NCI-H2081 (cell line): Measurements from ENCODE around the gene ZNF264.
"Not testable (repeated sequence)": the region's sequence is repeated elsewhere in the genome, so short reads cannot be mapped to it uniquely, and the experiment has no call there.

Experiments used
- DNase-seq, 2 experiments: peaks; one replicate each; lab custom pipeline; 2025; lab: John Stamatoyannopoulos, UW

The ZNF264 gene

DNA sequence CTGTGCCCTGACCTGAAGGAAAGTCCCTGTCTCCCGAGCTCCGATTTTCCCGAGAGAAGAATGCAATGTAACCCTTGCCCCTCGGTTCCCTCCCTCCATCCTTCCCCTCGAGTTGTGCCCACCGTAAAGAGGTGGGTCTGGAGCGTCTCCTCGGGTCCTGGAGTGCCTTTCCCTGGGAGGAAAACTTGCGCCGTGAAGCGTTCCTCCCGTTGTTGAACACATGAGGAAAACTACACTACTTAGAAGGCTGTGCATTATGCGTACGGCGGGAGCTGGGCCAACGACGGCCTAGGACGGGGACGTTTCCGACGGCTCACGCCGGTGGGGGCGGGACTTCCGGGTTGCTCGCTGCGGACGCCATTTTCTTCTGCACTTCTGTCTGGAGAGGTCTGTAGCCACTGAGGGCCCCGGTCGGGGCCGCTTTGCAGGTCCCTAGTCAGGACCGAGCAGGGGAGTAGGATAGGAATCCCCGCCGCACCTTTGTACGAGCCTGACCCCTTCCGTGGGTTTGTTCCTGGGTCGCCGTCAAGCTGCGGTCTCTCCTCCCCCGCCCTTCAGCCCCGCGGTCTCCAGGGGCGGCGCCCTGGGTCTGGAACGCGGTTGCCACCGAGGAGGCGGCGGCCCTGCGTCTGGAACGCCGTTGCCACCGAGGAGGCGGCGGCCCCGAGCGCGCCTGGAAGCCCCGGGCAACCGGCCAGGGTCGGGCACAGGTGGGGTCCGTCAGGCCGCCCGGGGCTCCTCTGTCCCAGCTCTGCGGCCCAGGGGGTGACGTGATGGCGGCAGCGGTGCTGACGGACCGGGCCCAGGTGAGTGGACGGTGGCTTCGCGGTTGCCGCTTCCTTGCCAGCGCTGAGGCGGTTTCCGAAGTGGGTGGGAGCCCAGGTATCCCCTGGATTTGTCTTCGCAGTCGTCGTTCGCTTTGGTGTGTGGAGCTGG lies at the start of gene ZNF264:
Gene ZNF264, plus strand, starts transcription at position 360 of the 936 bp plus-strand sequence. Its CDS starts 414 bp downstream, at position 774.
- DNase-seq = peak; percentile 76 to 86

DNA sequence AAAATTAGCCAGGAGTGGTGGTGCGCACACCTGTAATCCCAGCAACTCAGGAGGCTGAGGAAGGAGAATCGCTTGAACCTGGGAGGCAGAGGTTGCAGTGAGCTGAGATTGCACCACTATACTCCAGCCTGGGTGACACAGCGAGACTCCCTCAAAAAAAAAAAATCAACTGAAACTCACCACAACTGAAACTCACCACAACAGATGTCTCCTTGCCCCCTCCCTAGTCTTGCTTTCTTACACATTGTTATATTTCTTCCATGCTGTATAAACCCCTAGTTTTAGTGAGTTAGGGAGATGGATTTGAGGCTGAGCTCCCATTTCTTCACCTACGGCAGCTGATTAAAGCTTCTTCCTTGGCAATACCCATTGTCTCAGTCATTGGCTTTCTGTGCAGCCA lies 49.6 kb upstream of the ZNF264 start:
- DNase-seq = no peak

DNA sequence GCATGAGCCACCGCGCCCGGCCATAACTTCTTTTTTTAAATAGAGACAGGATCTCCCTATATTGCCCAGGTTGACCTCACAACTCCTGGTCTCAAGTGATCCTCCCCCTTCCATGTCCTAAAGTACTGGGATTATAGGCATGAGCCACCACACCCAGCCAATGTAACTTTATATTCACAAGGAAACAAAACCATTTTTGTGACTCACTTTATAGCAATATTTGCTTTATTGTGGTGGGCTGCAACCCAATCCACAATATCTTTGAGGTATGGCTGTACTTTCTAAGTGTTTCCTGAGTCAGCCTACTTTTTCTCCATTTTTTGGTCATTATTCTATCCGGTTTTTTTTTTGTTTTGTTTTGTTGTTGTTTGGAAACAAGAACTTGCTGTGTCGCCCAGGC lies 38.4 kb upstream of the ZNF264 start:
- DNase-seq = no peak

DNA sequence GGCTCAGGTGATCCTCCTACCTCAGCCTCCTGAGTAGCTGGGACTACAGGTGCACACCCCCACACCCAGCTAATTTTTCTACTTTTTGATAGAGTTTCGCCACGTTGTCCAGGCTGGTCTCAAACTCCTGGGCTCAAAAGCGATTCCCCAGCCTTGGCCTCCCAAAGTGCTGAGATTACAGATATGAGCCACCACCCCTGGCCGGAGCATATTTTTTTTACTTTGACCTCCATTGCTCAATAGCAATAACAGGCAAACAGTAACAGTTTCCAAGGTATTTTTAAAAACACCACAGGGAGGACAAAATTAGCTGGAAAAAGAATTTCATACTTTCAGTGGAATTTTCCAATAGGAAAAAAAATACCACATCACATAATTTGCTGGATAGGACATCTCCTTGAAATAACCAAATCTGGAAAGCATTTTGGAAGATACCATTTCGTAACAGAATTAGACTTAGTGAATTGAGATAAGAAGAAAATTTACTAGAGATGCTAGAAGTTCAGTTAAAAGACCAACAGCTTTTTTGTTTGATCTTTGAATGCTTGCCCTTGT lies 29.2 kb upstream of the ZNF264 start:
- no peak for DNase-seq

DNA sequence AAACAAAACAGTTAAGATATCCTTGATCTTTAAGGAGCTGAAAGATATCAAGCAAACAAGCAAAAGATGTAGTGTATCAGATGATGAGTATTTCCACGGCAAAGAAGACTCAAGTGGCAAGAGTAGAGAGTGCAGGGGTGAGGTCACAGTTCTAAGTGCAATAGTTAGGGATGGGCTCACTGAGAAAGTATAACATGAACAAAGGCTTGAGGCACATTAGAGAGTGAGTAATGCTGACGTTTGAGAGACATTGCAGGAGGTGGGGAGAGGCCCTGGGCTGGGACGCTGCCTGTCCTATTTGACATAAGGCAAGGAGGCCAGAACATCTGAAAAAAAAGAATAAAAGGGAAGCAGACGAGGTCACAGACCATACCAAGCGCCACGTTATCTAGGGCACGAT lies 25.5 kb upstream of the ZNF264 start:
- DNase-seq = no peak

DNA sequence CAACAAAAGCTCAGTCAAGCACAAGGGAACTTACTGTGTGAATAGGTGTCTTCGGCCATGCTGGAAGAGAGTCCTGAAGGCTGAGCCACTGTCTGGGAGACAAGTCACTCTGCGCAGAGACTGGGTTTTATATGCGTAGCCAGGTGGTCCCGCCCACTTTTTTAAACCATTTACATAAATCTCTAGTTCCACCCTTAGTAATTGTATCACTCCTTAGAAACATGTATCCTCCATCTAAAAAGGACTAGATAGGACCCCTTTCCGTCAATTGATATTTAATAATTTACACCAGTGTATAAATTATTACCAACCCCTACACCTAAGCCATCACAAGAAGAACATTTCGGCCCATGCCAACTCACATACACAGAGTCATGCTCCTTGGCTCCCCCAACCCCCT lies 23.9 kb upstream of the ZNF264 start, which contains the start of gene DUXA:
Gene DUXA, minus strand, starts transcription at position 101 of the 400 bp plus-strand sequence. Its CDS starts 42 bp downstream, at position 59.
- DNase-seq = no peak

DNA sequence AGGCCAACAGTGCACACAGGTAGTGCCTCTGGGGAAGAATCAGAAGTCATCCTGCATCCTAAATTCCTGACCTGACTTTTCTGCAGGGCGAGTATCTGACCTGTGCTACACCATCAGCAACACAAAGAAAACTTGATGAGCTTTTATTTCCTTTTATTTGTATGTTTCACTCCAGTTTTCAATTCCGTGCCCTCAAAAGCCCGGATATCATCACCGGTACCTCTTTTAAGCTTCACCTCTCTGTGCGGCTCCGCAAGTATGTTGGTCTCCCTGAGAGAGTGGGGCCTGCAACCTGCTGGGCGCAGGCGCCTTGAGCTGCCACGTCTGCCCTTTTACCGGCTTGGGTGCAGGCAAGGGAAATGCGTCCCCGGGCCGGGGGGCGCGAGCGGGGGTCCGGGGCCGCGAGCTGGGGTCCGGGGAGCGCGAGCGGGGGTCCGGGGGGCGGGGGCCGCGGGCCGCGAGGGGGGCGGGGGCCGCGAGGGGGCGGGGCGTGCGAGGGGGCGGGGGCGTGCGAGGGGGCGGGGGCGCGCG lies 19.7 kb upstream of the ZNF264 start:
- no peak for DNase-seq

DNA sequence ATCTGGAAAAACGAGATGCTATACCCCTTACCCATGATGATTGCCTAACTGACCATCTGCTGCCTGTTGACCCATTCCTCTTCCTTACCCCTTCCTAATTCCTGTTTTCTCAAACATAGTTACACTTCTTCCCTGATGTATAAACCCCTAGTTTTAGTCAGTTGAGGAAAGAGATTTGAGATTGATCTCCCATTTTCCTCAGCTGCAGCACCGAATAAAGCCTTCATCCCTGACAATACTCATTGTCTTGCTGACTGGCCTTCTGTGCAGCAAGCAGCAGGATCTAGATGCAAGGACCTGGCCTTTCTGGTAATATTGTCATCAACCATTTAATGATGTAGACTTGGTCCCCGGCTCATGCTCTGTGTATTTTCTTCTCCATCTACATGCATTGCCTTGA lies 999 bp upstream of the ZNF264 start:
- DNase-seq = no peak

DNA sequence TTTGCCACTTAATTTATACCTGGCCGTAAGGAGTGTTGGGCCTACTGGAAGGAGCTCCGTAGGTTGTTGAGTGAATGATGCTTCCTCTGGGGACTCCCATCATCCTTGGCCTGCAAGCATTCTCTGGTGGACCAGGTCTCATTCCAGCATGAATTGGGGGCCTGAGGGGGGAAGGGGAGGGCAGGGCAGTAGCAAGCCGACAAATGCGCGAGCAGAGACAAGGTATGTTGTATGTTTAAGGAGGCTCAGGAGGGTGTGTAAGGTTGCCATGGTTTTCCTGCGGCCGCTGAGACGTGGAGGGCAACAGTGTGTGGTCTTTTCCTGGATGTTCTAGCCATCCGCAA lies 749 bp downstream of the ZNF264 start:
- DNase-seq = no peak

DNA sequence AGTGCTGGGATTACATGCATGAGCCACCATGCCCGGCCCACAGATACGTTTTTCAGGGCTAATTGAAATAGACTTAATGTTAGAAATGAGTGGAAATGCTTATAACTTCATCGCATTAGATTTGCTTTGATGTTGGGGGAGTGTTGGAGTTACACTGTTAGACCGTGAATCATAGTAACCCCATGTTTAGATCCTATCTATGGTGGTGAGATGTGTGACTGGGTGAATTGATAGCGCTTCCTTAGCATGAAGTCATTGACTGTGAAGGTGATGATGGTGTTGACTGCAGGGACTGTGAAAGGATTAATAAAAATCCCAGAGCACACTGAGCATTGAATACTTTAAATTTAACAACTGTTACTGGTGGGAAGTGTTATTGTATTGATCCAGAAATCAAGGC lies 1.7 kb downstream of the ZNF264 start:
- no peak for DNase-seq

DNA sequence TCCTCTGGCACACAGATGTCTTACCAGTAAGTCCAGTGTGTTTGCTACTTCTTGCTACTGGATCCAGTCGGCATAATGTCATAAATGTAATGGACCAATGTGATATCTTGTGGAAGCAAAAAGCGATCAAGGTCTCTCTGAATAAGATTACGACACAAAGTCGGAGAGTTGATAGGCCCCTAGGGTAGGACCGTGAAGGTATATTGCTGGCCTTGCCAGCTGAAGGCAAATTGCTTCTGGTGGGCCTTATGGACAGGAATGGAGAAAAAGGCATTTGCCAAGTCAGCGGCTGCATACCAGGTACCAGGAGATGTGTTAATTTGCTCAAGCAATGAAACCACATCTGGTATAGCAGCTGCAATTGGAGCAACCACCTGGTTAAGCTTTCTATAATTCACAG lies 6.6 kb downstream of the ZNF264 start:
- not testable (repeated sequence) for DNase-seq

DNA sequence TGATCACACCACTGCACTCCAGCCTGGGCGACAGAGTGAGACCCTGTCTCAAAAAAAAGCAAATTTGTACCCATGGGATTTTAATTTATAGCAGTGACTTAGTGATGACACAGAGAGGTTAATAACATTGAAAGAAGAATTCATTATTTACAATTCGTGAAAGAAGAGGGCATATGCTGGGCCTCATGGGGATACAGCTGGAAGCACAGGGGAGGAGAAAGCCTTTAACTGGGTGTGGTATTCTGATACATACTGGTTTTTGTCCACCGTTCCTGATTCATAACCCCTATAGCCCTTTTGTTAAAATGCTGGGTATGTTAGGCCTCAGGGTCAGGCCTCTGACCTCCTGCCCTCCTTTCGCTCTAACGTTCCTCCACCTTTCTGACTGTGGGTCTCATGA lies 10.9 kb downstream of the ZNF264 start:
- DNase-seq = no peak

DNA sequence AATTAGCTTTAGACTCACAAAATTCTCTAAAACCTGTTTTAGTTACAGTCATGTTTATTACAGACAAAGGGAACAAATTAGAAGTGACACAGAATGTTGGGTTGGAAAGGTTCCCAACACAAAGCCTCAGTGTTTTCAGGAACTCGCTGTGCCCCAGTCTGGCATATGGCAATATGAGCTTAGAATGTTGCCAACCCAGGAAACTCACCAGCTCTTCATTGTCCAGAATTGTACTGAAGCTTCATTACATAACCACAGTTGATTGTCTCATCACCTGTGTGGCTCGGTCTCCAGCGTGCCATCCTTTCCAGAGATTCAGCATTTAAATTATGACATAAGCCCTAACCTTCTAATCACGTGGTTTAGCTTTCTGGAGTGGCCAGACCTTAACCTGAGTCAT lies 19.1 kb downstream of the ZNF264 start:
- DNase-seq = no peak

DNA sequence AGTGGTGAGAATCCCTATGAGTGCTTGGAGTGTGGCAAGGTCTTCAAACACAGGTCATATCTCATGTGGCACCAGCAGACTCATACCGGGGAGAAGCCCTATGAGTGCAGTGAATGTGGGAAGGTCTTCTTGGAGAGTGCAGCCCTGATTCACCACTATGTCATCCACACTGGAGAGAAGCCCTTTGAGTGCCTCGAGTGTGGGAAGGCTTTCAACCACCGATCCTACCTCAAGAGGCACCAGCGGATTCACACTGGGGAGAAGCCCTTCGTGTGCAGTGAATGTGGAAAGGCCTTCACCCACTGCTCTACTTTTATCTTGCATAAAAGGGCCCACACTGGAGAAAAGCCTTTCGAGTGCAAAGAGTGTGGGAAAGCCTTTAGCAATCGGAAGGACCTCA lies 20.8 kb downstream of the ZNF264 start:
- no peak for DNase-seq

DNA sequence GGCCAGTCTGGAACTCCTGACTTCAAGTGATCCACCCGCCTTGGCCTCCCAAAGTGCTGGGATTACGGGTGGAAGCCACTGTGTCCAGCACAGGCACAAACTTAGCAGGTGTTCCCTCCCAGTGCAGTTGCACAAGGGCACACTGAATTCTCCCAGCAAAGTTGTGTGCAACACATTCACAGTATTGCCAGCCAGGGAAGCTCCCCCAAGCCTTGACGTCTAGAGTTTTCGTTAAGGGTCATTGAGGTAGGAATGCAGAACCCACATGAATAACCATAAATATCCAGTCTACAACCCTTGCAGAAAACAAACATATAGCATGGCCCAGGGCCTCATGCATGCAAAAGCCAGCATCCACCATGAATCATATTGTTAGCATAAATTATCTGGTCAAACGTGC lies 36.2 kb downstream of the ZNF264 start:
- no peak for DNase-seq

DNA sequence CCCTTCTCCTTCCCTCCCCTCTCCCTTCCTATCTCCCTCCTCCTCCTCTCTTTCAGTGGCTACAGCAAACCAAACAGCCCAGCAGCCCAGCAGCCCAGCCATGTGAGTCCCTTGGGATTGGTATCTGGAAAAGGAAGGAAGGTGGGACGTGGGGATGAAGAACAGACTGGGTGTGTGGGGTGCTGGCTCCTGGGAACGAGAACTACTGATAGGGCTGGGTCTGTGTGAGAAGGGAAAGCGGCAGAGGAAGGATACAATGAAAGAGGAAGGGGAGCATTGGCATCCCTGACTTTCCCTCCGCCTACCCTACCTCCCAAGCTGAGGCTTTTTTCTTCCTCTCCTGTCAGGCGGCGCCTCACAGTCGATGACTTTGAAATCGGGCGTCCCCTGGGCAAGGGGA lies 40.4 kb downstream of the ZNF264 start:
- DNase-seq = no peak

DNA sequence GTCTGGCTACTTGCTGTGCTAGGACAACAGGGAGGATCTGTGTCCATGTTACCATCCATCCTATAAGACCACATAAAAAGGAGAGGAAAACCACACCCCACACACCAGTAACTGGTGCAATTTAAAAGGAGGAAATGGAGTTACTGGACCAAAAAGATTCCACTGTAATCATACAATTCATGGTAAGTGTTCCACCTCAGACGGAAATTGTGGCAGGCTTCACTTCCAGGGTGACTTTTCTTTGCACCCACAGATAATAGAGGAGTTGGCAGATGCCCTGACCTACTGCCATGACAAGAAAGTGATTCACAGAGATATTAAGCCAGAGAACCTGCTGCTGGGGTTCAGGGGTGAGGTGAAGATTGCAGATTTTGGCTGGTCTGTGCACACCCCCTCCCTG lies 41.9 kb downstream of the ZNF264 start:
- no peak for DNase-seq

DNA sequence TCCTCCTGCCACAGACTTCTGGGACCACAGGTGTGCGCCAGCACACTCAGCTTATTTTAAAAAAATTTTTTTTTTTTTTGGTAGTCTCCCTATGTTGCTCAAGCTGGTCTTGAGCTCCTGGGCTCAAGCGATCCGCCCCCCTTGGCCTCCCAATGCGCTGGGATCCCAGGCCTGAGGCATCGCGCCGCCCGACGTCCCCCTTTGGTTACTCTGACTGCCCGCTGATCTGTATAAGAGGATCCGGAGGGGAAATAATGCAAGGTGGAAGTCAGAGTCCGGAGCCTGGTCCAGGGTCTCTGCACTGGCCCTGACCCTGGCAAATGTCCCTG lies 48.6 kb downstream of the ZNF264 start:
- no peak for DNase-seq

DNA sequence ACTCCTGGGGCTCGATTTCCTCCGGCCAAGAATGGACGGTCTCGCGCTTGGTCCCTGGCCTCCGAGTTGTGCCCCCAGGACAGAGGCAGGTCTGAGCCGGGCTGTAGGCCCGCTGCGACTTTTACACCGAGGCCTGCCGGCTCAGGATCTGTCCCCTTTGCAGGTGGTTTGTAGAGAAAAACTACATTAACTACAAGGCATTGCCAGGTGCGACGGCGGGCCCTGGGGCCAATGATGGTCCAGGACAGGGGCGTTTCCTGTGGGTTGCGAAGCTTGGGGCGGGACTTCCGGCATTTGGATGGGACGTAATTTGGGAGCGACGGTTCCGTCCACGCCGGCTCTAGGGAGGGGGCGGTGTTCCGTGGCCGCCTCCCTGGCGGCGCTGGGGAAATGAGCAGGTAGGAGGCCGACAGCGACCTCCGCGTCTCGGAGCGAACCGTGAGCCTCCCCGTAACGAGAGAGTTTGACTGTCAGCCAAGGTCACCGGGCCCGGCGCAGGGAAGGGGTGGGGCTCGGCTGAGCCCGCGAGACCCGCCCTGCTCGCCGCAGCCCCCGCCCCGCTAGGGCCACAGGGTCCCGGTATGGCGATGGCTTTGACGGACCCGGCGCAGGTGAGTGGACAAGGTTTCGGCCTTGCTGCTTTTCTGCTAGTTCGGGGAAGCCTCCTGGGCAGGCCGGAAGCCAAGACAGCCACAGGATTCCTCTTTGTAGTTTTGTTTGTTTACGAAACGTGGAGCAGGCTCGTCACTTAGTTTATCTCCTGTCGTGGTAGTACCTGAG lies 49.2 kb downstream of the ZNF264 start, which contains the start of gene ZNF805:
Gene ZNF805, plus strand, starts transcription at position 322 of the 780 bp plus-strand sequence. Its CDS starts 260 bp downstream, at position 582.
- DNase-seq = peak; percentile 91 to 94

DNA sequence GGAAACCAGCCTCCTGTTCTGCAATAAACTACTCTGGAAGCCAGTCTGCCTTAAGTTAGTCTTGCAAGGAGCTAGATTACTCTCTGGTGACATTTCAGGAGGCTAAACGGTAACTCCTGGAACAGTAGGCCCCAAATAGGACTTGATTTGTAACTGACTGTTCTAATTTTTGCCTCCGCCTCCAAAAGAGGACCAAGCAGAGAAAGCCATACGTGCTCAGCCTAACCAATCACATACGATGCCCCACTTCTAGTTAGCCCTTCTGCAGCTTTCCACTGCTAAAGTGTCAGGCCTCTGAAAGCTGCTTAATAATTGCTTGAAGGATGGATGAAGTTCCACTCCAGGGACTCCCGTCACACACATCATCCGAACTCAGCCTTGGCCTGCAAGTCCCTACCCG lies 49.9 kb downstream of the ZNF264 start:
- DNase-seq = no peak

DNA sequence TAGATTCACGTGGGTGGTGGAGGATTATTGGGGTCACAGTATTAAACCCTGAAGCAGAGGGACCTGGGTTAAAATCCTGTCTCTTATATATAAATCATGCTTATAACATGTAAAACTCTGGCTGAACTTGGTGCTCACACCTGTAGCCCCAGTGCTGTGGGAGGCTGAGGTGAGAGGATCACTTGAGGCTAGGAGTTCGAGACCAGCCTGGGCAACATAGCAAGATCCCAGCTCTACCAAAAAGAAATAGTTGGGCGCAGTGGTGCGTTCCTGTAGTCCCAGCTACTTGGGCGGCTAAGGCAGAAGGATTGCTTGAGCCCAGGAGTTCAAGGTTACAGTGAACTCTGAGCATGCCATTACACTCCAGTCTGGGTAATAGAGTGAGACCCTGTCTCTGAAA lies 51.5 kb downstream of the ZNF264 start:
- no peak for DNase-seq

DNA sequence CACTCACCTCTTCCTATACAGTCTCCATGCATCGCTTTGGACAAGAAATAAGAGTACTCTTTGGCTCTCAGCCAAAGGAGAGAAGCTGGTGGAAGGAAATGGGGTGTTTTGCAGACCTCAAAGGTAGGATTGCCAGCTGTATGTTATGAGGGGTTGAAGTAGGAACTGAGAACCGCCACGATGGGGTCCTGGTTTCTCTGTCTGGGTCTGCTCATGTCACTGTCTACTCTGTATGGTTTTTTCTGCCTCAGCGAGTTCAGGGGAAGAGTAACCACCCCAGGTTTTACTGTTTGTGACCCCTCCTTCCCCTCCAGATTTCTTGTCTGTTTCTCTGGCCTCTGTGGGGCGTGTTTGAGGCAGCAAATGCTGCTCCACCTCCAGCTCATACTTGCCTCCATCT lies 53.2 kb downstream of the ZNF264 start:
- DNase-seq = no peak

DNA sequence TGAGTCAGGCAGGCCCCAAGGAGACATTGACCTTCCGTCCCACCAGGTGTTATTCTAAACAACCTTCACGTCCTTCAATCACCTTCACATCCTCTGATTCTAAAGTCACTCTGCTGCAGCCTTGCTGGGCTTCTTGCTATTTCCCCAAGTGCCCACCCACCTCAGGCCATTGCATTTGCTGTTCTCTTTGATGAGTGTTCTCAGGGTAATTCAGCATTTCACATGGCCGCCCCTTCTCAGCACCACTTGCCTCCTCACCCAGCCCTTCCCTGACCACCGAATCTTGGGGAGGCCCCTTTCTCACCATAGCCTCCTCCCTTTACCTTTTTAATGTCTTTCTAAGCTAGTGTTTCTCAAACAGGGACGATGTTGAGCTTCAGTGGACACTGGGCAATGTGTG lies 53.8 kb downstream of the ZNF264 start:
- no peak for DNase-seq
